Pericardium fibroblast (primary cell): Measurements from ENCODE around the gene SEPTIN6. TPM values are rescaled to one million over a fixed set of nuclear protein-coding genes. Genes with fewer than 3 reads are reported as not detected.

Source experiments
- total RNA-seq: library from RNA; depleted of rRNA; stranded (reverse); fragments of >200 nt; gene quantifications from 2 replicates; pipeline ENCODE4 v1.2.3, GENCODE V29; 2015

SEPTIN6 gene
- 16.6 and 17.1 TPM in 2 replicates for total RNA-seq

DNA sequence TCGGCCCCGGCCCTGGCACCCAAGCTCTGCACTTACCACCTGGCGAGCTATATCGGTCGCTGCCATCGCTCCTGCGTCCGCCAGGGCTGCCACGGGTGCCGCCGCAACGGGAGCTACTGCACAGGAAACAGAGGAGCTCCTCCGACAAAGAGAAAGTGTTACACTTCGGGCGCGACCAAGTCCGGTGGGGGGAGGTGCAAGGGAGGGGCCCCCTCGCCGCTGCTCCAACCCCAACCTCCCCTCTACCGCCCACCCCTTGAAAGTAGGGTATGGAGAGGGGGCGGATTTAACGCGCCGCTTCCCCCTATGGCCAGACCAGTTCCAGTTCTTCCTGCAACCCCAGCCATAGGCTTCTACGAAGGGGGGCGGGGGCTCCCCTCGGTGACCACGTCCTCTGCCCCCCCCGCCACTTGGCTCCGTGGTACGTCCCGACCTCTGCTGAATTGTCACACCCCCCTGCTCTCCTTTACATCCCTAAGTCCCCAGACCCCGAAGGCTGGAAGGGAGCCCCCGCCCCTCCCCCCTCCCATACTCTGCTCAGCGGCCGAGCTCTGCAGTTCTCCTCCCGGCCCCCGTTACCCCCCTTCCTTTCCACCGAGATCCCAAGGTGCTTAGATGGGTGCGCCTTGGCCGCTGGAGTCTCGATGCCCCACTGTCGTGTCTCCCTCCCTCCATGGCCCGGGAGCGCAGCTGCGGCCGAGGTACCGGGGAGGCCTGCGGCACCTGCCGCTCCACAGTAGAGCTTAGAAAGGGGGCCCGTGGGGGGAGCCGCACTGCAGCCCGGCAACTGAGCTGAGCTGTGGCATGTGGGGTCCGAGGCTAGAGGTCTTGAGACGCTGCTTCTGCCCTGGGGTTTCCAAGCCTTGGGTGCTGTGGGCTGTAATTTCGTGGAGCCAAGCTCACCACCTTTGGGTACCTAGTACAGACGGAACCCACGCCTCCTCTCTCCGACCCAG lies at the start of gene SEPTIN6:
SEPTIN6 (minus strand) TSS at position 129 of the 956 bp plus-strand sequence; CDS start at position 66, 63 bp downstream.

Other genes starting within 250 kb of the SEPTIN6 start
- gene SLC25A5, start 224.7 kb downstream of the SEPTIN6 start, total RNA-seq, result 206 and 220 TPM in 2 replicates
- 13.1 and 16.0 TPM in 2 replicates for gene STEEP1, start 127.8 kb downstream of the SEPTIN6 start, total RNA-seq
- gene UBE2A, start 118.6 kb downstream of the SEPTIN6 start, total RNA-seq, result 32.1 and 33.8 TPM in 2 replicates
- 3.6 and 5.0 TPM in 2 replicates for gene NKRF, start 86.7 kb downstream of the SEPTIN6 start, total RNA-seq
- 0.70 TPM in 1 of 2 replicates, not detected in the other for gene SOWAHD, start 65.4 kb upstream of the SEPTIN6 start, total RNA-seq
- 7,732 and 11,798 TPM in 2 replicates for gene RPL39, start 98.5 kb upstream of the SEPTIN6 start, total RNA-seq
- 1.3 and 4.7 TPM in 2 replicates for gene UPF3B, start 159.8 kb upstream of the SEPTIN6 start, total RNA-seq
- gene RNF113A, start 178.6 kb upstream of the SEPTIN6 start, total RNA-seq, result 12.8 and 15.3 TPM in 2 replicates
- 50.7 and 77.3 TPM in 2 replicates for gene NDUFA1, start 178.7 kb upstream of the SEPTIN6 start, total RNA-seq
- gene AKAP14, start 202.7 kb upstream of the SEPTIN6 start, total RNA-seq, result not detected in 2 replicates